Measurements from ENCODE around the gene GAPVD1.

DNA sequence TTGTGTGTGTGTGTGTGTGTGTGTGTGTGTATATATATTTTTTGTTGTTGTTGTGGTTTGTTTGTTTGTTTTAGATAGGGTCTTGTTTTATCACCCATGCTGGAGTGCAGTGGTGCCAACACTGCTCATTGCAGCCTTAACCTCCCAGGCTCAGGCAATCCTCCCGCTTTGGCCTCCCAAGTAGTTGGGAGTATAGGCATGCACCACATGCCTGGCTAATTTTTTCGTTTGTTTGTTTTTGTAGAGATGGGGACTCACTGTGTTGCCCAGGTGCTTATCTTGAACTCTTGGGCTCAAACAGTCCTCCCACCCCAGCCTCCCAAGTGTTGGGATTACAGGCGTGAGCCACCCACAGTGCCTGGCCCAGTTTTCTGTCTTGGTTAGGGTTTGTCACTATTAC is 77.3 kb downstream of the GAPVD1 start:
- TF ChIP-seq POLR2A (IDR thresholded peaks at IDR 0.05; ENCODE audit: low read depth, low read length) (no peak), TAF1 (IDR thresholded peaks at IDR 0.05; ENCODE audit: borderline replicate concordance, low read depth, low read length) (no peak), SMC3 (IDR thresholded peaks at IDR 0.05; ENCODE audit: borderline replicate concordance, low read length) (no peak)
- TF ChIP-seq, protein P1, sequence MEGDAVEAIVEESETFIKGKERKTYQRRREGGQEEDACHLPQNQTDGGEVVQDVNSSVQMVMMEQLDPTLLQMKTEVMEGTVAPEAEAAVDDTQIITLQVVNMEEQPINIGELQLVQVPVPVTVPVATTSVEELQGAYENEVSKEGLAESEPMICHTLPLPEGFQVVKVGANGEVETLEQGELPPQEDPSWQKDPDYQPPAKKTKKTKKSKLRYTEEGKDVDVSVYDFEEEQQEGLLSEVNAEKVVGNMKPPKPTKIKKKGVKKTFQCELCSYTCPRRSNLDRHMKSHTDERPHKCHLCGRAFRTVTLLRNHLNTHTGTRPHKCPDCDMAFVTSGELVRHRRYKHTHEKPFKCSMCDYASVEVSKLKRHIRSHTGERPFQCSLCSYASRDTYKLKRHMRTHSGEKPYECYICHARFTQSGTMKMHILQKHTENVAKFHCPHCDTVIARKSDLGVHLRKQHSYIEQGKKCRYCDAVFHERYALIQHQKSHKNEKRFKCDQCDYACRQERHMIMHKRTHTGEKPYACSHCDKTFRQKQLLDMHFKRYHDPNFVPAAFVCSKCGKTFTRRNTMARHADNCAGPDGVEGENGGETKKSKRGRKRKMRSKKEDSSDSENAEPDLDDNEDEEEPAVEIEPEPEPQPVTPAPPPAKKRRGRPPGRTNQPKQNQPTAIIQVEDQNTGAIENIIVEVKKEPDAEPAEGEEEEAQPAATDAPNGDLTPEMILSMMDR (IDR thresholded peaks at IDR 0.05 in 2 of 3, conservative IDR thresholded peaks at IDR 0.05 in 1 of 3; ENCODE audit: control insufficient read depth in 2 of 3, extremely low read depth in 1 of 3, insufficient read depth in 1 of 3, low read depth in 3 of 3, low read length in 3 of 3) = no peak

All from GM12878 (cell line).